Posterior cingulate gyrus (tissue), 11 donors: Measurements from ENCODE around the gene SDHB.
"Not testable (repeated sequence)": the region's sequence is repeated elsewhere in the genome, so short reads cannot be mapped to it uniquely, and the experiment has no call there.

Experiments used
- DNase-seq, 10 donors: peaks; one replicate each; pipeline versions ENCODE4 v3.0.0 to v3.0.0-alpha.2; 2020 to 2021; ENCODE audit warnings: mixed read lengths in 3 of 10
- intact Hi-C: fragments of 100-400 bp; cut with DNase I; formaldehyde crosslinking; loops from one replicate; pipeline ENCODE4 v1.15.1; 2023

The SDHB gene

GRCh38 chr1:17078991-17079868 is 25.4 kb upstream of the SDHB start:
- DNase-seq, result peak in 2 of 10 donors; percentile 15 to 32
- intact Hi-C loops, result no loop called here

GRCh38 chr1:17075470-17076255 is 21.8 kb upstream of the SDHB start:
- intact Hi-C loops, result no loop called here
- DNase-seq, result peak in 2 of 10 donors; percentile 58 to 70

- intact Hi-C loops, result no loop called here
- peak in 1 of 10 donors; percentile 63 for DNase-seq
These were observed 18.0 kb upstream of the SDHB start for GRCh38 chr1:17071794-17072193.

- intact Hi-C loops, result no loop called here
- peak in 1 of 10 donors; percentile 74 for DNase-seq
These were observed 16.3 kb upstream of the SDHB start for GRCh38 chr1:17070163-17070525.

GRCh38 chr1:17069452-17070162 is 15.8 kb upstream of the SDHB start:
- peak in 2 of 10 donors; percentile 22 to 61 for DNase-seq
- intact Hi-C loops, result loop anchor here (10.0 kb wide), 2 partner anchors 265 to 335 kb away; no protein-coding TSS in a partner anchor

GRCh38 chr1:17068789-17069188 is 15.0 kb upstream of the SDHB start:
- intact Hi-C loops, result loop anchor here (10.0 kb wide), 2 partner anchors 266 to 336 kb away; no protein-coding TSS in a partner anchor

GRCh38 chr1:17067465-17068240 is 13.8 kb upstream of the SDHB start:
- peak in 2 of 10 donors; percentile 69 to 72 for DNase-seq
- intact Hi-C loops, result loop anchor here (10.0 kb wide), 2 partner anchors 267 to 337 kb away; no protein-coding TSS in a partner anchor

More at GRCh38 chr1:17068789-17069188, 15.0 kb upstream of the SDHB start:
- peak in 2 of 10 donors; percentile 41 to 60 for DNase-seq

- intact Hi-C loops, result loop anchor here (10.0 kb wide), 2 partner anchors 268 to 338 kb away; no protein-coding TSS in a partner anchor
- DNase-seq, result peak in 1 of 10 donors; percentile 6
These were observed 13.2 kb upstream of the SDHB start for GRCh38 chr1:17067069-17067426.

- intact Hi-C loops, result loop anchor here (10.0 kb wide), 2 partner anchors 268 to 338 kb away; no protein-coding TSS in a partner anchor
- DNase-seq, result peak in 1 of 10 donors; percentile 66
These were observed 12.7 kb upstream of the SDHB start for GRCh38 chr1:17066361-17067068.

- intact Hi-C loops, result loop anchor here (10.0 kb wide), 2 partner anchors 269 to 339 kb away; no protein-coding TSS in a partner anchor
- DNase-seq, result peak in 1 of 10 donors; percentile 38
These were observed 11.8 kb upstream of the SDHB start for GRCh38 chr1:17065666-17066065.

GRCh38 chr1:17062751-17063150 is 8.9 kb upstream of the SDHB start:
- intact Hi-C loops, result loop anchor here (10.0 kb wide), 2 partner anchors 272 to 342 kb away; no protein-coding TSS in a partner anchor

GRCh38 chr1:17061892-17062291 is 8.1 kb upstream of the SDHB start:
- intact Hi-C loops, result loop anchor here (10.0 kb wide), 2 partner anchors 273 to 343 kb away; no protein-coding TSS in a partner anchor
- DNase-seq, result no peak

More at GRCh38 chr1:17062751-17063150, 8.9 kb upstream of the SDHB start:
- DNase-seq, result not testable (repeated sequence)

GRCh38 chr1:17061486-17061885 is 7.7 kb upstream of the SDHB start:
- DNase-seq, result no peak
- intact Hi-C loops, result loop anchor here (10.0 kb wide), 2 partner anchors 273 to 343 kb away; no protein-coding TSS in a partner anchor

- intact Hi-C loops, result loop anchor here (10.0 kb wide), 2 partner anchors 274 to 344 kb away; no protein-coding TSS in a partner anchor
These were observed 6.5 kb upstream of the SDHB start for GRCh38 chr1:17060306-17060749.

GRCh38 chr1:17059391-17060305 is 5.8 kb upstream of the SDHB start:
- intact Hi-C loops, result loop anchor here (1.0 to 10.0 kb wide), 6 partner anchors 65 to 705 kb away; partner anchors contain the start of genes FBXO42 and RCC2
- peak; percentile 48 to 97 (median 78) for DNase-seq

More at GRCh38 chr1:17060306-17060749, 6.5 kb upstream of the SDHB start:
- no peak for DNase-seq

- intact Hi-C loops, result loop anchor here (5.0 to 10.0 kb wide), 2 partner anchors 381 to 702 kb away; partner anchors contain the start of genes FBXO42 and RCC2
These were observed 2.7 kb upstream of the SDHB start for GRCh38 chr1:17056551-17056950.

GRCh38 chr1:17055801-17056200 is 2.0 kb upstream of the SDHB start:
- intact Hi-C loops, result loop anchor here (5.0 to 10.0 kb wide), 2 partner anchors 382 to 701 kb away; partner anchors contain the start of genes FBXO42 and RCC2
- DNase-seq, result no peak

More at GRCh38 chr1:17056551-17056950, 2.7 kb upstream of the SDHB start:
- DNase-seq, result no peak
